Neural progenitor cell (in vitro differentiated cells): Measurements from ENCODE around the gene PIK3CD. TPM values are rescaled to one million over a fixed set of nuclear protein-coding genes. Genes with fewer than 3 reads are reported as not detected.

Source experiments
- DNase-seq: peaks from one replicate; pipeline ENCODE4 v3.0.0-alpha.2; 2016; ENCODE audit warnings: low spot score
- H2AFZ ChIP-seq: fragments of 200-600 bp; sonication (generic); replicated peaks from 2 replicates; pipeline ENCODE4 v1.6.1; 2016; ENCODE audit warnings: antibody characterized with exemption
- H3F3A ChIP-seq: fragments of 200-600 bp; sonication (generic); 2 replicates; pipeline ENCODE4 v1.6.1; 2016; ENCODE audit warnings: antibody characterized with exemption, low read depth
- H3K27ac ChIP-seq: fragments of 200-600 bp; sonication (generic); 2 replicates; pipeline ENCODE4 v1.5.1; 2016; ENCODE audit warnings: mild to moderate bottlenecking
- H3K27me3 ChIP-seq: fragments of 200-600 bp; sonication (generic); 2 replicates; pipeline ENCODE4 v1.6.1; 2016; ENCODE audit warnings: mild to moderate bottlenecking, moderate library complexity
- H3K36me3 ChIP-seq: fragments of 200-600 bp; sonication (generic); 2 replicates; pipeline ENCODE4 v1.5.1; 2016
- H3K4me1 ChIP-seq: fragments of 200-600 bp; sonication (generic); 2 replicates; pipeline ENCODE4 v1.6.1; 2016; ENCODE audit warnings: mixed run types
- H3K4me2 ChIP-seq: fragments of 200-600 bp; sonication (generic); 2 replicates; pipeline ENCODE4 v1.6.1; 2016
- H3K4me3 ChIP-seq: fragments of 200-600 bp; sonication (generic); 2 replicates; pipeline ENCODE4 v1.5.1; 2016
- H3K79me2 ChIP-seq: fragments of 200-600 bp; sonication (generic); 2 replicates; pipeline ENCODE4 v1.6.1; 2016; ENCODE audit warnings: low read depth
- H3K9ac ChIP-seq: fragments of 200-600 bp; sonication (generic); 2 replicates; pipeline ENCODE4 v1.6.1; 2016
- H3K9me3 ChIP-seq: fragments of 200-600 bp; sonication (generic); 2 replicates; pipeline ENCODE4 v1.5.1; 2016; ENCODE audit warnings: low read depth
- H4K20me1 ChIP-seq: fragments of 200-600 bp; sonication (generic); 2 replicates; pipeline ENCODE4 v1.6.1; 2016; ENCODE audit warnings: low read depth
- H3K27ac Mint-ChIP-seq: 3 replicates; pipeline ENCODE4 v1.8.0; 2021; ENCODE audit warnings: mixed read lengths
- H3K27me3 Mint-ChIP-seq: 2 replicates; pipeline ENCODE4 v1.8.0; 2022; ENCODE audit warnings: low read depth, mild to moderate bottlenecking, inconsistent platforms, moderate library complexity, mixed read lengths; ENCODE audit not compliant: insufficient read depth
- H3K36me3 Mint-ChIP-seq: 3 replicates; pipeline ENCODE4 v1.8.0; 2021; ENCODE audit warnings: mixed read lengths
- H3K4me1 Mint-ChIP-seq: 3 replicates; pipeline ENCODE4 v1.8.0; 2021; ENCODE audit warnings: mixed read lengths
- H3K4me3 Mint-ChIP-seq: 3 replicates; pipeline ENCODE4 v1.8.0; 2021; ENCODE audit warnings: mild to moderate bottlenecking, moderate library complexity, mixed read lengths
- H3K9me3 Mint-ChIP-seq: 3 replicates; pipeline ENCODE4 v1.8.0; 2020; ENCODE audit warnings: mixed read lengths
- CTCF ChIP-seq: fragments of 200-600 bp; sonication (generic); IDR thresholded peaks from 2 replicates; pipeline ENCODE4 v1.5.1; 2017; ENCODE audit warnings: antibody characterized with exemption, mild to moderate bottlenecking
- EZH2 ChIP-seq: fragments of 200-600 bp; sonication (generic); IDR thresholded peaks from 2 replicates; pipeline ENCODE4 v1.6.1; 2017; ENCODE audit warnings: antibody characterized with exemption, mild to moderate bottlenecking, moderate library complexity
- EZH2phosphoT487 ChIP-seq: fragments of 200-600 bp; sonication (generic); IDR thresholded peaks from 2 replicates; pipeline ENCODE4 v1.6.1; 2017; ENCODE audit warnings: antibody characterized with exemption
- total RNA-seq: library from RNA; depleted of rRNA; stranded (reverse); fragments of >200 nt; gene quantifications from 2 replicates; pipeline ENCODE4 v1.2.3, GENCODE V29; 2015; ENCODE audit warnings: low replicate concordance

Gene PIK3CD
- total RNA-seq, 1 donor from 2014 or later, result 5.0 TPM

DNA sequence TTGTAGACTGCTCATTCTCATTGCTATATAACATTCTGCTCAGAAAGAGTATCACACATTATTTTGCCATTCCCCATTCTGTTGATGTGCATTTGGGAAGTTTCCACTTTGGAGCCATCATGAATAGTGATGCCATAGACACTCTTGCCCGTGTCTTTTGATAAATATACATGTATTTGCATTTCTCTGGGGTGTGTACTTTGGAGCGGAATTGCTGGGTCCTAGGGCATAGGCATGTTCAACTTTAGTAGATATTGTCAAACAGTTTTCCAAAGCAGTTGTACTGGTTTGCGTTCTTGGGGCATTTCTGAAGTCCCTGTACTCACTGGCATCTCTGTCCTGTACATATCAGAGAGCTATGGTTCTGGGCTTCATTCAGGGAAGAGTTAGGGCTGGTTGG lies 52.1 kb downstream of the PIK3CD start:
- Histone ChIP-seq H3K27ac (no peak overlapping the region), H3F3A (no peaks in the 10 kb centered on the region), H3K9ac (no peak overlapping the region), H2AFZ (no peak overlapping the region), H3K4me3 (no peak overlapping the region), H4K20me1 (no peaks in the 10 kb centered on the region), H3K9me3 (no peaks in the 10 kb centered on the region), H3K27me3 (no peaks in the 10 kb centered on the region), H3K4me1 (no peaks in the 10 kb centered on the region), H3K4me2 (no peak overlapping the region), H3K36me3 (no peaks in the 10 kb centered on the region), H3K79me2 (no peaks in the 10 kb centered on the region)
- peaks cover 13% of the 10 kb centered on the region for H3K4me1 Mint-ChIP-seq
- H3K9me3 Mint-ChIP-seq, result peaks cover 6% of the 10 kb centered on the region
- TF ChIP-seq CTCF, result no peak
- no peak for TF ChIP-seq EZH2phosphoT487
- TF ChIP-seq EZH2, result no peak
- DNase-seq, result no peak
- no peak overlapping the region for H3K27ac Mint-ChIP-seq
- H3K4me3 Mint-ChIP-seq, result no peak overlapping the region
- H3K36me3 Mint-ChIP-seq, result no peaks in the 10 kb centered on the region
- peaks cover 8% of the 10 kb centered on the region for H3K27me3 Mint-ChIP-seq

- peaks cover 7% of the 10 kb centered on the region for H3K4me1 Mint-ChIP-seq
- H3K27me3 ChIP-seq, result no peaks in the 10 kb centered on the region
- DNase-seq, result no peak
- H3K9me3 Mint-ChIP-seq, result peaks cover 6% of the 10 kb centered on the region
- no peak overlapping the region for H3K27ac ChIP-seq
- H3K9ac ChIP-seq, result no peak overlapping the region
- H3K4me2 ChIP-seq, result no peak overlapping the region
- H3K4me3 ChIP-seq, result no peak overlapping the region
- H3K4me1 ChIP-seq, result no peaks in the 10 kb centered on the region
- no peak overlapping the region for H3K27ac Mint-ChIP-seq
- no peak overlapping the region for H2AFZ ChIP-seq
- peaks cover 6% of the 10 kb centered on the region for H3K27me3 Mint-ChIP-seq
- H3K79me2 ChIP-seq, result no peaks in the 10 kb centered on the region
- no peak overlapping the region for H3K4me3 Mint-ChIP-seq
- no peaks in the 10 kb centered on the region for H4K20me1 ChIP-seq
- no peaks in the 10 kb centered on the region for H3K9me3 ChIP-seq
- TF ChIP-seq EZH2phosphoT487 (no peak), CTCF (no peak), EZH2 (no peak)
- H3K36me3 ChIP-seq, result no peaks in the 10 kb centered on the region
- H3K36me3 Mint-ChIP-seq, result no peaks in the 10 kb centered on the region
- no peaks in the 10 kb centered on the region for H3F3A ChIP-seq
These were observed 54.0 kb downstream of the PIK3CD start for GRCh38 chr1:9705337-9706093.

DNA sequence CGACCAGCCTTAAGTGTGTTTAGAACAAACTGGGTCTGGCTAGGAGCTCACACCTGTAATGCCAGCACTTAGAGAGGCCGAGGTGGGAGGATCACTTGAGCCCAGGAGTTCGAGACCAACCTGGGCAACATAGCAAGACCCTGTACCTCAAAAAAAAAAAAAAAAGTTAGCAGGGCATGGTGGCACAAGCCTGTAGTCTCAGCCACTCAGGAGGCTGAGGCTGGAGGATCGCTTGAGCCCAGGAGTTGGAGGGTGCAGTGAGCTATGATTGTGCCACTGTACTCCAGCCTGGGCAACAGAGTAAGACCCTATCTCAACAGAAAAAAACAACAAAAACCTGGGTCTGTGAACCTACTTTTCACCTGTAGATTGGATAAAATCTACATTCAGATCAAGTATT lies 54.6 kb downstream of the PIK3CD start:
- H4K20me1 ChIP-seq, result no peaks in the 10 kb centered on the region
- no peak overlapping the region for H3K27ac ChIP-seq
- H2AFZ ChIP-seq, result no peak overlapping the region
- no peaks in the 10 kb centered on the region for H3K27me3 ChIP-seq
- H3K4me3 Mint-ChIP-seq, result no peak overlapping the region
- peaks cover 6% of the 10 kb centered on the region for H3K27me3 Mint-ChIP-seq
- peaks cover under 1% of the 10 kb centered on the region for H3K4me1 Mint-ChIP-seq
- H3K79me2 ChIP-seq, result no peaks in the 10 kb centered on the region
- no peaks in the 10 kb centered on the region for H3K36me3 ChIP-seq
- H3K9me3 Mint-ChIP-seq, result peaks cover 6% of the 10 kb centered on the region
- no peak overlapping the region for H3K9ac ChIP-seq
- TF ChIP-seq CTCF (no peak), EZH2 (no peak), EZH2phosphoT487 (no peak)
- no peak for DNase-seq
- no peak overlapping the region for H3K4me3 ChIP-seq
- H3K4me2 ChIP-seq, result no peak overlapping the region
- no peaks in the 10 kb centered on the region for H3K36me3 Mint-ChIP-seq
- H3F3A ChIP-seq, result no peaks in the 10 kb centered on the region
- no peaks in the 10 kb centered on the region for H3K4me1 ChIP-seq
- H3K9me3 ChIP-seq, result no peaks in the 10 kb centered on the region
- no peak overlapping the region for H3K27ac Mint-ChIP-seq
